Activated T-cell treated with anti-CD3 and anti-CD28 coated beads for 24 hours (primary cell): ENCODE data around the gene IER2.
"Not testable (repeated sequence)": the region's sequence is repeated elsewhere in the genome, so short reads cannot be mapped to it uniquely, and the experiment has no call there.

Experiments used
- DNase-seq: peaks from one replicate; pipeline ENCODE4 v3.0.0-alpha.2; 2020; ENCODE audit warnings: low read depth

Gene IER2

GRCh38 chr19:13164343-13165161, 14.3 kb downstream of the IER2 start:
- DNase-seq = no peak

GRCh38 chr19:13165162-13165997, 15.2 kb downstream of the IER2 start:
- no peak for DNase-seq

GRCh38 chr19:13166151-13166550, 15.9 kb downstream of the IER2 start:
- DNase-seq = not testable (repeated sequence)

GRCh38 chr19:13169769-13170168, 19.6 kb downstream of the IER2 start:
- DNase-seq = no peak

GRCh38 chr19:13171146-13171545, 20.9 kb downstream of the IER2 start:
- no peak for DNase-seq

- DNase-seq = peak; percentile 78
Observed at GRCh38 chr19:13172346-13173138, 22.3 kb downstream of the IER2 start.

GRCh38 chr19:13173139-13173737, 23.0 kb downstream of the IER2 start:
- no peak for DNase-seq

- no peak for DNase-seq
Observed at GRCh38 chr19:13176345-13176744, 26.1 kb downstream of the IER2 start.

- DNase-seq = not testable (repeated sequence)
Observed at GRCh38 chr19:13177584-13177983, 27.4 kb downstream of the IER2 start.

- not testable (repeated sequence) for DNase-seq
Observed at GRCh38 chr19:13178291-13178690, 28.1 kb downstream of the IER2 start.

GRCh38 chr19:13181747-13182388, 31.7 kb downstream of the IER2 start:
- DNase-seq = no peak

- not testable (repeated sequence) for DNase-seq
Observed at GRCh38 chr19:13184926-13185325, 34.7 kb downstream of the IER2 start.

- not testable (repeated sequence) for DNase-seq
Observed at GRCh38 chr19:13185763-13186657, 35.8 kb downstream of the IER2 start.

GRCh38 chr19:13186688-13187087, 36.5 kb downstream of the IER2 start:
- DNase-seq = not testable (repeated sequence)

GRCh38 chr19:13187419-13187818, 37.2 kb downstream of the IER2 start:
- no peak for DNase-seq

- no peak for DNase-seq
Observed at GRCh38 chr19:13189600-13189999, 39.4 kb downstream of the IER2 start.

- DNase-seq = no peak
Observed at GRCh38 chr19:13190781-13191540, 40.8 kb downstream of the IER2 start.

- DNase-seq = peak; percentile 35
Observed at GRCh38 chr19:13195678-13196077, 45.5 kb downstream of the IER2 start.

- DNase-seq = no peak
Observed at GRCh38 chr19:13198634-13199033, 48.4 kb downstream of the IER2 start.
